PFSK-1 (cell line): ENCODE measurements around the gene RASSF4.

ENCODE experiments used
- POLR2AphosphoS5 ChIP-seq: IDR thresholded peaks from 2 replicates; pipeline ENCODE4 v1.6.1; 2012; ENCODE audit warnings: low read depth, mild to moderate bottlenecking, control low read depth, low read length, moderate library complexity
- TAF1 ChIP-seq: IDR thresholded peaks from 2 replicates; pipeline ENCODE4 v1.6.1; 2012; ENCODE audit warnings: low read length, control low read depth, borderline replicate concordance; ENCODE audit not compliant: insufficient read depth
- TF ChIP-seq, protein P1 (sequence below), 2 experiments: IDR thresholded peaks; 2 replicates each; pipeline versions ENCODE4 v1.6.1 to v1.8.0; 2011 to 2012; ENCODE audit warnings: low read depth in 2 of 2, low read length in 2 of 2, control low read depth in 1 of 2, inconsistent platforms in 1 of 2, mild to moderate bottlenecking in 1 of 2, moderate library complexity in 1 of 2; ENCODE audit not compliant: insufficient read depth in 1 of 2

GRCh38 chr10:44975431-44976331, 16.1 kb downstream of the RASSF4 start:
- TF ChIP-seq, protein P1, sequence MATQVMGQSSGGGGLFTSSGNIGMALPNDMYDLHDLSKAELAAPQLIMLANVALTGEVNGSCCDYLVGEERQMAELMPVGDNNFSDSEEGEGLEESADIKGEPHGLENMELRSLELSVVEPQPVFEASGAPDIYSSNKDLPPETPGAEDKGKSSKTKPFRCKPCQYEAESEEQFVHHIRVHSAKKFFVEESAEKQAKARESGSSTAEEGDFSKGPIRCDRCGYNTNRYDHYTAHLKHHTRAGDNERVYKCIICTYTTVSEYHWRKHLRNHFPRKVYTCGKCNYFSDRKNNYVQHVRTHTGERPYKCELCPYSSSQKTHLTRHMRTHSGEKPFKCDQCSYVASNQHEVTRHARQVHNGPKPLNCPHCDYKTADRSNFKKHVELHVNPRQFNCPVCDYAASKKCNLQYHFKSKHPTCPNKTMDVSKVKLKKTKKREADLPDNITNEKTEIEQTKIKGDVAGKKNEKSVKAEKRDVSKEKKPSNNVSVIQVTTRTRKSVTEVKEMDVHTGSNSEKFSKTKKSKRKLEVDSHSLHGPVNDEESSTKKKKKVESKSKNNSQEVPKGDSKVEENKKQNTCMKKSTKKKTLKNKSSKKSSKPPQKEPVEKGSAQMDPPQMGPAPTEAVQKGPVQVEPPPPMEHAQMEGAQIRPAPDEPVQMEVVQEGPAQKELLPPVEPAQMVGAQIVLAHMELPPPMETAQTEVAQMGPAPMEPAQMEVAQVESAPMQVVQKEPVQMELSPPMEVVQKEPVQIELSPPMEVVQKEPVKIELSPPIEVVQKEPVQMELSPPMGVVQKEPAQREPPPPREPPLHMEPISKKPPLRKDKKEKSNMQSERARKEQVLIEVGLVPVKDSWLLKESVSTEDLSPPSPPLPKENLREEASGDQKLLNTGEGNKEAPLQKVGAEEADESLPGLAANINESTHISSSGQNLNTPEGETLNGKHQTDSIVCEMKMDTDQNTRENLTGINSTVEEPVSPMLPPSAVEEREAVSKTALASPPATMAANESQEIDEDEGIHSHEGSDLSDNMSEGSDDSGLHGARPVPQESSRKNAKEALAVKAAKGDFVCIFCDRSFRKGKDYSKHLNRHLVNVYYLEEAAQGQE (IDR thresholded peaks at IDR 0.05; ENCODE audit: insufficient read depth in 1 of 2, low read depth in 2 of 2, low read length in 2 of 2): no peak
- no peak for TF ChIP-seq TAF1
- no peak for TF ChIP-seq POLR2AphosphoS5
